H4 (cell line): Measurements from ENCODE around the gene MYO5C. TPM values are rescaled to one million over a fixed set of nuclear protein-coding genes. Genes with fewer than 3 reads are reported as not detected.
"Not testable (repeated sequence)": the region's sequence is repeated elsewhere in the genome, so short reads cannot be mapped to it uniquely, and the experiment has no call there.

Experiments used
- DNase-seq: peaks from one replicate; pipeline ENCODE4 v3.0.0-alpha.2; 2015; ENCODE audit warnings: low spot score
- total RNA-seq: library from RNA; depleted of rRNA; stranded (reverse); fragments of >200 nt; shearing (Covaris generic); gene quantifications from 2 replicates; pipeline ENCODE4 v1.2.3, GENCODE V29; 2014

Gene MYO5C
- total RNA-seq, 1 experiment from 2014 or later, result 0.06 TPM

GRCh38 chr15:52246686-52247431 lies 48.7 kb downstream of the MYO5C start:
- DNase-seq, result peak; percentile 98

- no peak for DNase-seq
These were observed 51.7 kb downstream of the MYO5C start for GRCh38 chr15:52243697-52244555.

- DNase-seq, result no peak
These were observed 52.3 kb downstream of the MYO5C start for GRCh38 chr15:52243286-52243685.

- no peak for DNase-seq
These were observed 54.1 kb downstream of the MYO5C start for GRCh38 chr15:52241489-52241888.

GRCh38 chr15:52240166-52240565 lies 55.4 kb downstream of the MYO5C start:
- DNase-seq, result no peak

- DNase-seq, result not testable (repeated sequence)
These were observed 56.5 kb downstream of the MYO5C start for GRCh38 chr15:52238989-52239525.

- DNase-seq, result no peak
These were observed 57.5 kb downstream of the MYO5C start for GRCh38 chr15:52238149-52238548.

GRCh38 chr15:52236013-52236412 lies 59.6 kb downstream of the MYO5C start:
- DNase-seq, result no peak

GRCh38 chr15:52234596-52235541 lies 60.7 kb downstream of the MYO5C start:
- DNase-seq, result no peak

GRCh38 chr15:52233405-52233804 lies 62.2 kb downstream of the MYO5C start:
- DNase-seq, result no peak

GRCh38 chr15:52232327-52232726 lies 63.3 kb downstream of the MYO5C start:
- DNase-seq, result no peak

GRCh38 chr15:52230073-52230472 lies 65.5 kb downstream of the MYO5C start:
- no peak for DNase-seq

GRCh38 chr15:52228921-52229320 lies 66.7 kb downstream of the MYO5C start:
- peak; percentile 28 for DNase-seq

GRCh38 chr15:52227456-52227855 lies 68.1 kb downstream of the MYO5C start:
- peak; percentile 82 for DNase-seq

- DNase-seq, result no peak
These were observed 70.4 kb downstream of the MYO5C start for GRCh38 chr15:52225230-52225629.

GRCh38 chr15:52224211-52224610 lies 71.4 kb downstream of the MYO5C start:
- DNase-seq, result peak; percentile 22

GRCh38 chr15:52221730-52222129 lies 73.9 kb downstream of the MYO5C start:
- no peak for DNase-seq

GRCh38 chr15:52220937-52221660 lies 74.5 kb downstream of the MYO5C start:
- DNase-seq, result no peak

GRCh38 chr15:52220251-52220650 lies 75.4 kb downstream of the MYO5C start:
- DNase-seq, result no peak

GRCh38 chr15:52218816-52219215 lies 76.8 kb downstream of the MYO5C start:
- DNase-seq, result no peak

- no peak for DNase-seq
These were observed 77.2 kb downstream of the MYO5C start for GRCh38 chr15:52218371-52218770.
